HCT116 (cell line): ENCODE data around the gene CT47C1. TPM values are rescaled to one million over a fixed set of nuclear protein-coding genes. Genes with fewer than 3 reads are reported as not detected.
A peak's percentile ranks its signal among the peaks of the same experiment; 100 is the strongest.

Experiments used
- ATAC-seq: fragments of 200-7000 bp; cut with Tn5 transposase; 2 replicates; pipeline ENCODE4 v1.9.1; 2020; ENCODE audit warnings: mild to moderate bottlenecking, moderate library complexity
- BruUV-seq: library from RNA; stranded (reverse); fragments of 400-500 nt; replicated peaks from 2 replicates; lab custom pipeline; 2021; lab: Mats Ljungman, UMichigan
- CTCF ChIA-PET: fragments of 300-600 bp; sonication (Branson Sonifier 250); formaldehyde crosslinking; loops from one replicate; lab custom pipeline; 2021; ENCODE audit warnings: antibody characterized with exemption; lab: Charles Lee
- POLR2A ChIA-PET: fragments of 300-600, 350-600 bp; sonication (Branson Sonifier 250); formaldehyde crosslinking; loops from one replicate; lab custom pipeline; 2021; ENCODE audit warnings: antibody characterized with exemption; lab: Charles Lee
- RAD21 ChIA-PET, 2 experiments: fragments of 300-600 bp; sonication (Branson Sonifier 250); formaldehyde crosslinking; loops; one replicate each; lab custom pipeline; 2023; ENCODE audit warnings: low total read pairs in 2 of 2; ENCODE audit not compliant: uncharacterized antibody in 2 of 2, unreplicated experiment in 2 of 2, low non-redundant PET in 1 of 2; lab: Charles Lee
- DNase-seq: peaks from one replicate; pipeline ENCODE4 v3.0.0-alpha.2; 2010; ENCODE audit warnings: low read depth, low spot score
- H2AFZ ChIP-seq: fragments of 200-600 bp; shearing (Covaris generic), sonication (generic); 2 replicates; pipeline ENCODE4 v1.6.1; 2017; ENCODE audit warnings: low read depth, mixed run types, mixed read lengths, antibody characterized with exemption, low read length; ENCODE audit not compliant: poor library complexity, severe bottlenecking
- H3K27ac ChIP-seq: 2 replicates; pipeline ENCODE4 v1.5.1; 2012; ENCODE audit warnings: low read depth, low read length
- H3K27me3 ChIP-seq: fragments of 200-600 bp; sonication (generic); 2 replicates; pipeline ENCODE4 v1.6.1; 2016; ENCODE audit warnings: mixed run types, low read length, mixed read lengths; ENCODE audit not compliant: insufficient read depth
- H3K36me3 ChIP-seq, 2 experiments: fragments of 200-500 bp in 1 of 2; fragments of 200-600 bp in 1 of 2; sonication (Bioruptor generic) in 1 of 2; sonication (generic) in 1 of 2; 2 replicates each; pipeline versions ENCODE4 v1.5.1 to v1.6.1; 2014 to 2016; ENCODE audit warnings: low read length in 2 of 2, inconsistent platforms in 1 of 2, mixed read lengths in 1 of 2, mixed run types in 1 of 2; ENCODE audit not compliant: insufficient read depth in 2 of 2, control insufficient read depth in 1 of 2
- H3K4me1 ChIP-seq, 2 experiments: fragments of 200-600 bp in 1 of 2; sonication (generic) in 1 of 2; 2 replicates each; pipeline versions ENCODE4 v1.5.1 to v1.6.1; 2012 to 2017; ENCODE audit warnings: low read length in 2 of 2, inconsistent platforms in 1 of 2, mild to moderate bottlenecking in 1 of 2, mixed read lengths in 1 of 2, mixed run types in 1 of 2, moderate library complexity in 1 of 2; ENCODE audit not compliant: insufficient read depth in 2 of 2, control insufficient read depth in 1 of 2
- H3K4me2 ChIP-seq: fragments of 200-600 bp; sonication (generic); 2 replicates; pipeline ENCODE4 v1.6.1; 2017; ENCODE audit warnings: mixed run types, low read length, mixed read lengths
- H3K4me3 ChIP-seq, 2 experiments: fragments of 200-600 bp in 1 of 2; sonication (generic) in 1 of 2; replicated peaks in 1 of 2; 2 replicates each; pipeline ENCODE4 v1.5.1; 2011 to 2016; ENCODE audit warnings: low read length in 2 of 2, control low read depth in 1 of 2, low read depth in 1 of 2, mild to moderate bottlenecking in 1 of 2, mixed read lengths in 1 of 2, mixed run types in 1 of 2
- H3K79me2 ChIP-seq: fragments of 200-600 bp; sonication (generic); 2 replicates; pipeline ENCODE4 v1.6.1; 2017; ENCODE audit warnings: mild to moderate bottlenecking, mixed run types, low read length, moderate library complexity, mixed read lengths; ENCODE audit not compliant: insufficient read depth
- H3K9ac ChIP-seq: fragments of 200-600 bp; sonication (generic); 2 replicates; pipeline ENCODE4 v1.6.1; 2016; ENCODE audit warnings: low read length, mixed read lengths
- H3K9me2 ChIP-seq: fragments of 200-600 bp; sonication (generic), shearing (Covaris generic); 2 replicates; pipeline ENCODE4 v1.6.1; 2017; ENCODE audit warnings: mixed run types, mild to moderate bottlenecking, moderate library complexity; ENCODE audit not compliant: insufficient read depth
- H3K9me3 ChIP-seq, 2 experiments: fragments of 200-500 bp in 1 of 2; fragments of 200-600 bp in 1 of 2; sonication (Bioruptor generic) in 1 of 2; sonication (generic) in 1 of 2; 2 replicates each; pipeline ENCODE4 v1.6.1; 2014 to 2017; ENCODE audit warnings: low read length in 2 of 2, mixed read lengths in 2 of 2, inconsistent platforms in 1 of 2, low read depth in 1 of 2, mild to moderate bottlenecking in 1 of 2, mixed run types in 1 of 2, moderate library complexity in 1 of 2; ENCODE audit not compliant: control insufficient read depth in 1 of 2, insufficient read depth in 1 of 2
- H4K20me1 ChIP-seq: fragments of 200-600 bp; sonication (generic), shearing (Covaris generic); 2 replicates; pipeline ENCODE4 v1.6.1; 2017; ENCODE audit warnings: mixed run types, mild to moderate bottlenecking, moderate library complexity; ENCODE audit not compliant: insufficient read depth
- CBX3 ChIP-seq: IDR thresholded peaks from 2 replicates; pipeline ENCODE4 v1.6.1; 2012; ENCODE audit warnings: low read depth
- CEBPB ChIP-seq: IDR thresholded peaks from 2 replicates; pipeline ENCODE4 v1.6.1; 2012; ENCODE audit warnings: low read depth
- JUND ChIP-seq: IDR thresholded peaks from 2 replicates; pipeline ENCODE4 v1.6.1; 2012
- POLR2A ChIP-seq: IDR thresholded peaks from 2 replicates; pipeline ENCODE4 v1.7.0; 2011; ENCODE audit warnings: borderline replicate concordance; ENCODE audit not compliant: insufficient read depth, insufficient read length; ENCODE audit errors: extremely low read depth
- TCF7L2 ChIP-seq: IDR thresholded peaks from 2 replicates; pipeline ENCODE4 v1.7.0; 2011; ENCODE audit warnings: borderline replicate concordance, inconsistent platforms; ENCODE audit not compliant: insufficient read depth, insufficient read length; ENCODE audit errors: extremely low read depth
- YY1 ChIP-seq: IDR thresholded peaks from 2 replicates; pipeline ENCODE4 v1.6.1; 2011; ENCODE audit warnings: low read length, low read depth, moderate library complexity, mild to moderate bottlenecking; ENCODE audit not compliant: insufficient replicate concordance; ENCODE audit errors: extremely low read depth
- ZNF274 ChIP-seq: fragments of 200-500 bp; sonication (Bioruptor generic); IDR thresholded peaks from 2 replicates; pipeline ENCODE4 v1.6.1; 2014; ENCODE audit warnings: mild to moderate bottlenecking, low read depth, low read length, inconsistent platforms
- intact Hi-C: fragments of 100-400 bp; cut with micrococcal nuclease; formaldehyde crosslinking; loops from 2 replicates; pipeline ENCODE4 v1.10.0; 2022
- total RNA-seq: library from RNA; stranded (reverse); gene quantifications from one replicate; pipeline ENCODE4 v1.2.1, GENCODE V29; 2021; ENCODE audit not compliant: unreplicated experiment
- TF ChIP-seq, protein P1 (sequence below): IDR thresholded peaks from 2 replicates; pipeline ENCODE4 v1.6.1; 2012
- TF ChIP-seq, protein P2 (sequence below): IDR thresholded peaks from 2 replicates; pipeline ENCODE4 v1.6.1; 2012; ENCODE audit warnings: low read depth

CT47C1 gene
- total RNA-seq, 1 experiment from 2014 or later, result not detected

DNA sequence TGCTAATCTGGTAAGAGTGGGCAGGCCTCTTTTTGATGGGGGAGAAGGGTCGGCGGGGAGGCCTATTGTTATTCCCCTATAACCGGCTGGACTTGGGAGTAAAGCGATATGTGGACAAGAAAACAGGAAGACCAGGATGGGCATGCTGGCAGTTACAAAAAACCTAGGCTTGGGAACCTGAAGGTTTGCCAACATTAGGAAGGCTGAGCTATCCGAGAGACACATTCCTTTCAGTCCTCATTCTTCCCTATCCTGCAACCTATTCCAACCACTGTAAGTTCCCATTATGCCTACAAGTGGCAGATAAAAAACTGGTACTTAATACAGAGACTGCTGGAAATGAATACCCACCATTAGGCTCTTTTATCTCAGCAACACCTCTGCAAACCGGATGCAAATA is 32.4 kb upstream of the CT47C1 start:
- H3K9ac ChIP-seq, result no peak overlapping the region
- H2AFZ ChIP-seq, result no peak overlapping the region
- no peaks in the 10 kb centered on the region for H3K9me2 ChIP-seq
- H3K4me2 ChIP-seq, result 0 out of 2 replicates have a peak overlapping the region, but pooled peaks have one; percentile 53
- H3K27me3 ChIP-seq, result no peaks in the 10 kb centered on the region
- ChIA-PET CTCF (interaction anchor here (1.3 kb wide), 1 partner anchor 26 kb away, joined by 4 read pairs; no protein-coding TSS in a partner anchor), RAD21 (no interaction called here), POLR2A (no interaction called here)
- H3K27ac ChIP-seq, result no peak overlapping the region
- no peaks in the 10 kb centered on the region for H3K79me2 ChIP-seq
- H3K4me3 ChIP-seq, result no peak overlapping the region
- no peaks in the 10 kb centered on the region for H3K9me3 ChIP-seq
- intact Hi-C loops, result no loop called here
- H4K20me1 ChIP-seq, result no peaks in the 10 kb centered on the region
- DNase-seq, result no peak
- ATAC-seq, result no peak
- TF ChIP-seq, protein P1, sequence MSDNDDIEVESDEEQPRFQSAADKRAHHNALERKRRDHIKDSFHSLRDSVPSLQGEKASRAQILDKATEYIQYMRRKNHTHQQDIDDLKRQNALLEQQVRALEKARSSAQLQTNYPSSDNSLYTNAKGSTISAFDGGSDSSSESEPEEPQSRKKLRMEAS, result no peak
- TF ChIP-seq ZNF274 (no peak), CEBPB (no peak), TCF7L2 (no peak), JUND (no peak), CBX3 (no peak), YY1 (no peak), POLR2A (no peak)
- TF ChIP-seq, protein P2, sequence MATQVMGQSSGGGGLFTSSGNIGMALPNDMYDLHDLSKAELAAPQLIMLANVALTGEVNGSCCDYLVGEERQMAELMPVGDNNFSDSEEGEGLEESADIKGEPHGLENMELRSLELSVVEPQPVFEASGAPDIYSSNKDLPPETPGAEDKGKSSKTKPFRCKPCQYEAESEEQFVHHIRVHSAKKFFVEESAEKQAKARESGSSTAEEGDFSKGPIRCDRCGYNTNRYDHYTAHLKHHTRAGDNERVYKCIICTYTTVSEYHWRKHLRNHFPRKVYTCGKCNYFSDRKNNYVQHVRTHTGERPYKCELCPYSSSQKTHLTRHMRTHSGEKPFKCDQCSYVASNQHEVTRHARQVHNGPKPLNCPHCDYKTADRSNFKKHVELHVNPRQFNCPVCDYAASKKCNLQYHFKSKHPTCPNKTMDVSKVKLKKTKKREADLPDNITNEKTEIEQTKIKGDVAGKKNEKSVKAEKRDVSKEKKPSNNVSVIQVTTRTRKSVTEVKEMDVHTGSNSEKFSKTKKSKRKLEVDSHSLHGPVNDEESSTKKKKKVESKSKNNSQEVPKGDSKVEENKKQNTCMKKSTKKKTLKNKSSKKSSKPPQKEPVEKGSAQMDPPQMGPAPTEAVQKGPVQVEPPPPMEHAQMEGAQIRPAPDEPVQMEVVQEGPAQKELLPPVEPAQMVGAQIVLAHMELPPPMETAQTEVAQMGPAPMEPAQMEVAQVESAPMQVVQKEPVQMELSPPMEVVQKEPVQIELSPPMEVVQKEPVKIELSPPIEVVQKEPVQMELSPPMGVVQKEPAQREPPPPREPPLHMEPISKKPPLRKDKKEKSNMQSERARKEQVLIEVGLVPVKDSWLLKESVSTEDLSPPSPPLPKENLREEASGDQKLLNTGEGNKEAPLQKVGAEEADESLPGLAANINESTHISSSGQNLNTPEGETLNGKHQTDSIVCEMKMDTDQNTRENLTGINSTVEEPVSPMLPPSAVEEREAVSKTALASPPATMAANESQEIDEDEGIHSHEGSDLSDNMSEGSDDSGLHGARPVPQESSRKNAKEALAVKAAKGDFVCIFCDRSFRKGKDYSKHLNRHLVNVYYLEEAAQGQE, result no peak
- TF ChIP-seq, all 23 proteins: peak for 0
- Histone ChIP-seq H3K36me3 (no peaks in the 10 kb centered on the region), H3K4me1 (peaks cover 11 to 17% of the 10 kb centered on the region in 2 experiments; a peak in 3 of 4 replicates)
- no TSS peak for BruUV-seq
